Pancreas (tissue), 10 donors: ENCODE measurements around the gene CMIP. TPM values are rescaled to one million over a fixed set of nuclear protein-coding genes. Genes with fewer than 3 reads are reported as not detected.
A peak's percentile ranks its signal among the peaks of the same experiment; 100 is the strongest.

Experiments used
- ATAC-seq, 4 donors: fragments of 200-7000 bp; cut with Tn5 transposase; one replicate each; pipeline versions ENCODE4 v1.8.0 to v1.9.1; 2020; ENCODE audit warnings: mild to moderate bottlenecking in 4 of 4, moderate library complexity in 4 of 4
- DNase-seq, 6 donors: peaks; one replicate each; pipeline ENCODE4 v3.0.0-alpha.2; 2020
- FAIRE-seq: peaks from 2 replicates; lab custom pipeline; 2012; peaks lifted over from hg19 to GRCh38; lab: Jason Lieb, UNC
- H3K27ac ChIP-seq, 4 donors: fragments of 200-600 bp; sonication (generic); 1 replicate in 3 of 4; 2 replicates in 1 of 4; pipeline versions ENCODE4 v1.5.0 to v1.8.0; 2020
- H3K27me3 ChIP-seq, 4 donors: fragments of 200-600 bp; one replicate each; pipeline ENCODE4 v1.8.0; 2021
- H3K36me3 ChIP-seq, 3 donors: fragments of 200-600 bp; sonication (generic) in 1 of 3; one replicate each; pipeline versions ENCODE4 v1.5.0 to v1.8.0; 2020 to 2021
- H3K4me1 ChIP-seq, 3 donors: fragments of 200-600 bp; one replicate each; pipeline ENCODE4 v1.8.0; 2021
- H3K4me3 ChIP-seq, 4 donors: fragments of 200-600 bp; sonication (generic) in 2 of 4; one replicate each; pipeline versions ENCODE4 v1.5.0 to v1.8.0; 2020 to 2021
- H3K9me3 ChIP-seq, 4 donors: fragments of 200-600 bp; one replicate each; pipeline ENCODE4 v1.8.0; 2021
- CTCF ChIP-seq, 4 donors: fragments of 200-600 bp; sonication (generic) in 3 of 4; IDR thresholded peaks; one replicate each; pipeline versions ENCODE4 v1.5.0 to v1.8.0; 2021; ENCODE audit warnings: antibody characterized with exemption in 4 of 4
- WGBS, 2 donors: extraction: QIAGEN DNeasy Blood & Tissue Kit; methylation state at CpG; one replicate each; pipeline ENCODE4 v1.1.7; 2013; 5-methylcytosine and 5-hydroxymethylcytosine counted together
- intact Hi-C, 3 donors: fragments of 100-400 bp; cut with DNase I; formaldehyde crosslinking; loops; one replicate each; pipeline versions ENCODE4 v1.11.1 to v1.14.2; 2022
- polyA plus RNA-seq, 2 donors: library from polyadenylated mRNA; stranded (reverse); fragments of 200-250 nt; gene quantifications; one replicate each; pipeline ENCODE4 v1.2.3, GENCODE V29; 2013
- total RNA-seq, 6 donors: library from RNA; stranded (reverse); fragmentation: NEBNext Ultra II Directional in 4 of 6; extraction: Animal tissue kit (Norgen Biotek cat#: 25700) in 4 of 6; gene quantifications; one replicate each; pipeline versions ENCODE4 v1.2.1 to v1.2.4, GENCODE V29; 2021 to 2023
- donor health status: healthy with polysubstance abuse.
- donor health status: DM: no; HTN: no; CAD: no; lungs with moderate emphysema.
- donor health status: DM: no; HTN: no; CAD: no.
- donor health status: control.
- donor health status: control.
- donor health status: Bipolar disorder and iron deficiency.
- donor health status: DM: yes; HTN: yes; CAD: no.
- donor health status: DM: no; HTN: no; CAD: no.
- donor health status: DM: no; HTN: no; CAD: no.
- donor health status: DM: yes; HTN: yes; CAD: no.

Gene CMIP
- total and polyA plus RNA-seq, 8 donors: 9.7 to 37.0 (median 21.5) TPM

- no peak overlapping the region for H3K27ac ChIP-seq
- H3K4me1 ChIP-seq: peaks cover 6 to 10% (median 10%) of the 10 kb centered on the region in 3 donors
- no peak for FAIRE-seq
- TF ChIP-seq CTCF (IDR thresholded peaks at IDR 0.05): no peak
- H3K4me3 ChIP-seq: no peak overlapping the region
- no peaks in the 10 kb centered on the region for H3K27me3 ChIP-seq
- WGBS, 2 donors: 95 to 96% methylated on average over 6 of the region's 6 CpGs
- intact Hi-C loops: no loop called here
- DNase-seq: peak in 2 of 6 donors; percentile 21 to 41
- no peak for ATAC-seq
- H3K9me3 ChIP-seq: no peaks in the 10 kb centered on the region
- no peaks in the 10 kb centered on the region for H3K36me3 ChIP-seq
These were observed 64.8 kb downstream of the CMIP start for GRCh38 chr16:81509404-81509803.

- FAIRE-seq: no peak
These were observed 65.4 kb downstream of the CMIP start for GRCh38 chr16:81510016-81510415.

GRCh38 chr16:81511371-81511770 is 66.8 kb downstream of the CMIP start:
- FAIRE-seq: no peak

More at GRCh38 chr16:81510016-81510415, 65.4 kb downstream of the CMIP start:
- no peak overlapping the region for H3K27ac ChIP-seq
- no peaks in the 10 kb centered on the region for H3K27me3 ChIP-seq
- ATAC-seq (no peak), DNase-seq (peak in 2 of 6 donors; percentile 15 to 16)
- H3K9me3 ChIP-seq: no peaks in the 10 kb centered on the region
- peaks cover 6 to 10% (median 10%) of the 10 kb centered on the region in 3 donors for H3K4me1 ChIP-seq
- H3K4me3 ChIP-seq: no peak overlapping the region
- no peak for TF ChIP-seq CTCF (IDR thresholded peaks at IDR 0.05)
- intact Hi-C loops: no loop called here
- WGBS, 2 donors: 82 to 84% methylated on average over 10 of the region's 10 CpGs
- no peaks in the 10 kb centered on the region for H3K36me3 ChIP-seq

GRCh38 chr16:81513204-81514040 is 68.8 kb downstream of the CMIP start:
- ATAC-seq: peak; percentile 65 to 82 (median 72)
- Histone ChIP-seq H3K36me3 (no peaks in the 10 kb centered on the region), H3K4me3 (no peak overlapping the region), H3K9me3 (no peaks in the 10 kb centered on the region), H3K4me1 (peaks cover 6 to 10% (median 10%) of the 10 kb centered on the region in 3 donors), H3K27ac (peak overlapping the region in 3 of 4 donors; percentile 44 to 53 (median 48)), H3K27me3 (no peaks in the 10 kb centered on the region)
- no peak for FAIRE-seq
- 62 to 64% methylated on average over 21 of the region's 21 CpGs for WGBS, 2 donors
- peak in 1 of 6 donors; percentile 54 for DNase-seq
- intact Hi-C loops: no loop called here
- TF ChIP-seq CTCF (IDR thresholded peaks at IDR 0.05): no peak

More at GRCh38 chr16:81511371-81511770, 66.8 kb downstream of the CMIP start:
- no peak overlapping the region for H3K4me3 ChIP-seq
- intact Hi-C loops: no loop called here
- no peak for DNase-seq
- TF ChIP-seq CTCF (IDR thresholded peaks at IDR 0.05): no peak
- 97 to 99% methylated on average over 5 of the region's 5 CpGs for WGBS, 2 donors
- no peak overlapping the region for H3K27ac ChIP-seq
- H3K36me3 ChIP-seq: no peaks in the 10 kb centered on the region
- H3K27me3 ChIP-seq: no peaks in the 10 kb centered on the region
- no peaks in the 10 kb centered on the region for H3K9me3 ChIP-seq
- ATAC-seq: no peak
- H3K4me1 ChIP-seq: peaks cover 6 to 10% (median 10%) of the 10 kb centered on the region in 3 donors
